NCI-H526 (cell line): ENCODE measurements around the gene ADRA2A.

Source experiments
- DNase-seq, 2 experiments: peaks; one replicate each; lab custom pipeline; 2025; lab: John Stamatoyannopoulos, UW

The ADRA2A gene

DNA sequence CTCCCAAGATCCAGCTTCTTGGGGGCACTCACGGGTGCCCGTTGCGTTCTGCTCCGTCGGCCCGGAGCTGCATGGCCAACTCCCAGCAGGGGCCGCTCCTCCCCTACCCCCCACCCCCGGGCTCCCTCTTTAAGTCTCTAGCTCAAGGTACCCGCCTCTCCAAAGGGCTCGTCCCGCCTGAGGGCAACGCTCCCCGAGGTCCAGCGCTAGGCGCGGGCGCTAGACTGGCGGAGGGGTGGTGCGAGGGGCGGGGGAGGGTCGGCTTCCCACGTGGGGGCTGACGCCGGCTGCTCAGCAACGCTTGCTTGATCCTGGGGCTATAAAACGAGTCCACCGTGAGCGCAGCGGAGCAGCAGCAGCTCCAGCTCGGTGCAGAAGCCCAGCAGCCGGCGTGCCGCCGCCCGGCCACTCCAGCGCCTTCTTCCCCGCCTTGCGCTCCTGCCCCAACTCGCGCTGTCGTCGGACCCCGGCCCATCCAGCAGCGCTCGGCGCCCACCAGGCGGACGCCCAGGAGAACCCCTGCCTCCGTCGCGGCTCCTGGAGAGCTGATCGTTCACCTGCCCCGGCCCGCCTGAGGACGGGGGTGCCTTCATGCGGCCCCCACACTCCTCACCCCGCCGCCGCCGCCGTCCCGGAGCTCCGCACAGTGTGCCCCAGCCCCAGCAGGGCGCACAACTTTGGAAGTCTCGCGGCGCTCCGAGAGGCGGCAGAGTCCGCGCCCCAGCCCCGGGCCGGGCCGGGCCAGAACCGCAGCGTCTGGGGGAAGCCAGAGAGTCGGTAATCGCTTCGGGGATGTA lies at the start of gene ADRA2A:
ADRA2A (plus strand) TSS at position 348 of the 797 bp plus-strand sequence. CDS start 968 bp downstream, outside the sequence.
- DNase-seq, result peak; percentile 9 to 69

DNA sequence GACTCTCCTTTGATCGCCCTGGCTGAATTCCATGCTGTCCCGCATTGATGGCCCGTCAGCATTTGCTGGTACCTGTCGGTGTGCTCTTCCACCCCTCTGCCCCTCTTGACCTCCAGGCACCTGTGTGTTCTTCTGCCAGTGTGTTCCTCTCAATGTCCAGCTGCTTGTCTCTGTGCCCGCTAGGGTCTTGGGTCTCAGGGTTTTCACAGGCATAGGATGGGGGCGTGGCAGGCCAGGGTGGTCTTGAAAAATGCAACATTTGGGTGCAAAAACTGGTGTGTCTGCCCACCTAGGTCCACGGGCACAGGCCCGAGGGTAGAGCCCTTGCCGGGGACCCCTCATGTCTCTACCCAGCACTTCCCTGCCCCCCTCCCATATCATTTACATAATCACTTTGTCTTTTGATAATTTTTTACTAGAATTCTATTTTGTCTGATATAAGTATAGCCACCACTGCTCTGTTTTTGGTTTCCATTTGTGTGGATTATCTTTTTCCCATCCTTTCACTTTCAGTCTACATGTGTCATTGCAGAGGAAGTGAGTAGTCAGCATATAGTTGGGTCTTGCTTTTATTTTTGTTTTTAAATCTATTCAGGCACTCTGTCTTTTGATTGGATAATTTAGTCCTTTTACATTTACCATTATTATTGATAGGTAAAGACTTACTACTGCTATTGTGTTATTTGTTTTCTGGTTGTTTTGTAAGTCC lies 46.6 kb upstream of the ADRA2A start:
- DNase-seq, result no peak

DNA sequence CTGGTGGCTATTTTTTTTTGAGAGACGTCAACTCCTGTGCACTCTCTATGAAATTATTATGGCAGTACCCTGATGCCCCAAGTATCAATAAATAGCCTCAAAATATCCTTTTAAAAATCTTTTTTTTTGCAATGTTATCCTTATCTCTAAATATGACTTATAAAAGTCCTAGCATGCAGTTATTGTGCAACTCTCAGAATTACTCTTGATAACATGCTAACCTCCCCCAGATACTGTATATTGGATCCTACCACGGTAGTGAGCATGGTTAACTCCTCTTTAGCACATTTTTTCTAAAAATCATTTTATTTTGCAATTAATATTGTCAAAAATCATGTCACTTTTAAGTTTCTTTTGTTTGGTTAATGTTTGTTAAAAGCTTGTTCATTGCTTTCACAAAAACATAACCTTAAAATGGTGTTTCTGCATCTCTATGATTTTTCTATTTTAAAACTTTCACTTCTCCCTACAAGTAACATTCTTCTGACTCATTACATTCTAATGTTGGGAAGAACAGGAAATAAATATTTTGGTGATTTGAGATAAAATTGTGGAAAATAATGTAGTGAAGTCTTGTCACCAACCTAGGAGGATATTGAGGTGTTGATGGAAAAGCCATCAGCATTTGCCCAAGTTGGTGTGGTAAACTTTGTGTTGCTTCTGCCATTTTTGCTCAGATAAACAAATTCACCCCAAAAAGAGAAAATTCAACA lies 42.1 kb upstream of the ADRA2A start:
- no peak for DNase-seq

DNA sequence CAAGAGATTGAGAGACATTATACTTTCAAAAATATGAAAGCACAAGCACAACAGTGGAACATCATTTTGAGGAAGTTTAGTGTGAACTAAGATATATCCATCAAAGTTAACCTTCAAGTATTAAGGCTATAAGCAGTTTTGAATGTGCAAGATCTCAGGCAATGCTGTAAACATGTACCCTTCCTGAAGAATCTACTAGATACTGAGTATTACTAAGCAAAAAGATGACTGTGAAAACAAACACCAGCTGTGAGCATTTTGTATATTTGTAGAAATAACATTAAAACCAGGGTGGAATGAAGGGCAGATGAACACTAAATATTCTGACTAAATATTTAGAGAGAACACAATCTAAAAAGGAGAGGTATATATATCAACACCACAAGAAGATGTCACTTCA lies 41.3 kb upstream of the ADRA2A start:
- no peak for DNase-seq

DNA sequence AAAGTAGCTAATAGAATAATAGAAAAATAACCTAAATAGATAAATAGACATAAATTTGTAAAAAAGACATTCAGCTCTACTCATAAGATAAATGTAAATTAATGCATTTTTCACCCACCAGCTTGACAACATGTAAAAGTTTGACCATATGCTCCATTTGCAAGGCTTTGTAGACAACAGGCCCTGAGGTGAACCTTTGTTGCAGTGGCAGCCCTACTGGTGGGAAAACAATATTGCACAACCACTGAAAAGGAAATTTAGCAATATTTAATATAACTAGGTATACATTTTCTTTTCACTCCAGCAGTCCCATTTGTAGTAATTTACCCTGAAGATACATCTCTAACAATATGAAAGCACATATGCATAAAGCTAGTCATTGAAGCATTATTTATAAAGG lies 39.0 kb upstream of the ADRA2A start:
- DNase-seq, result no peak

DNA sequence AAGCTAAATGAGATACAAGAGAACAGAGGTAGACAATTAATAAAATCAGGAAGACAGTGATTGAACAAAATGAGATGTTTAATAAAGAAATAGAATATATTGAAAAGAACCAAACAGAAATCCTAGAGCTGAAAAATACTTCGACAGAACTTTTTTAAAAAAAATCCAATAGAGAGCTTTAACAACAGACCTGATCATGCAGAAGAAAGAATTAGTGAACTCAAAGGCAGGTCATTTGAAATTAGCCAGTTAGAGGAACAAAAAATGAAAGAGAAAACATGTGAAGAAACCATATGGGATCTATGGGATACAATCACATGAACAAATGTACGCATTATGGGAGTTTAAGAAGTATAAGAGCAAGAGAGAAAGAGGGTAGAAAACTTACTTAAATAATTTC lies 37.3 kb upstream of the ADRA2A start:
- no peak for DNase-seq

DNA sequence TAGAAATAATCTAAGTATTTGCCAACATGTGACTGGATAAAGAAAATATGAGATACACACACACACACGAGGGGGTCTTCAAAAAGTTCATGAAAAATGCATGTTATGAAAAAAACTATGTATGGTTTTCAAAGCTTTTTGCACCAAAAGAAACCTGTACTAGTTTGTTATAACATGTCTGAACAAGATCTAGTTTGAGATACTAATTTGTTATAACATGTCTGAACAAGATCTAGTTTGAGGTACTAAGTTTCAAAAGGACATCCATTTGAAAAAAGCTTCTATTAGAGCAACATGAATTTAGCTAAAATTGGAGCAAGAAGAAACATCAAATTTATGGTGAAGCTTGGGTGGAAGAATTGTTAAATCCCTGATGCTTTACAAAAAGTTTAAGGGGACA lies 19.8 kb upstream of the ADRA2A start:
- DNase-seq, result no peak

DNA sequence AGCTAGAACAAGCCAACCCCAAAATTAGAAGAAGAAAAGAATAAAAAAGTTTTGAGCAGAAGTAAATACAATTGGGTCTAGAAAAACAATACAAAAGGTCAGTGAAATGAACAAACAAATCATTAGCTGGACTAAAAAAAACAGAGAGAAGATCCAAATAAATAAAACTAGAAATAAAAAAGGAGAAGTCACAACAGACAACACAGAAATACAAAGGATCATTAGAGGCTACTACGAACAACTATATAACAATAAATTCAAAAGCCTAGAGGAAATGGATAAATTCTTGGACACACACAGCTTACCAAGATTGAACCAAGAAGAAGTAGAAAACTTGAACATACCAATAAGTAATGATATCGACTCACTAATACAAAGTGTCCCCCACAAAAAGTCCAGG lies 13.4 kb upstream of the ADRA2A start:
- DNase-seq, result no peak

DNA sequence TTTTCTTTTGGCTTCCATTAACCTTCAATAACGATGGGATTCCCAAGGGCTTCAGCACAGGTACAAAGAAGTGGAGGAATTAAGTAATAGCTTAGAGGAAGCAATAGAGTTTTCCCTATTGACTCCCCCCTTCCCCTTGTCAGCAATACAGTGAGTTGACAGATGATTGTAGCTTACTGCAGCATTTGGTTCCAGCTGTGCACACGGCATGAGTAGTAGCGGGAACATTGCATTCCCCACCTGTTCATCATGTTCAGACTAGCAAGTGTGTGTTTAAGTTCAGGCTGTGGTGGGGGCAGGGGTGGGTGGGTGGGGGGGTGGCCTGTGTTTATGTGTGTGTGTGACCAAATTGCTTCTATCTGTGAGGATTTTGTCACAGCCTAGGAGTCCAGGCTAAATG lies 4.6 kb upstream of the ADRA2A start:
- no peak for DNase-seq

DNA sequence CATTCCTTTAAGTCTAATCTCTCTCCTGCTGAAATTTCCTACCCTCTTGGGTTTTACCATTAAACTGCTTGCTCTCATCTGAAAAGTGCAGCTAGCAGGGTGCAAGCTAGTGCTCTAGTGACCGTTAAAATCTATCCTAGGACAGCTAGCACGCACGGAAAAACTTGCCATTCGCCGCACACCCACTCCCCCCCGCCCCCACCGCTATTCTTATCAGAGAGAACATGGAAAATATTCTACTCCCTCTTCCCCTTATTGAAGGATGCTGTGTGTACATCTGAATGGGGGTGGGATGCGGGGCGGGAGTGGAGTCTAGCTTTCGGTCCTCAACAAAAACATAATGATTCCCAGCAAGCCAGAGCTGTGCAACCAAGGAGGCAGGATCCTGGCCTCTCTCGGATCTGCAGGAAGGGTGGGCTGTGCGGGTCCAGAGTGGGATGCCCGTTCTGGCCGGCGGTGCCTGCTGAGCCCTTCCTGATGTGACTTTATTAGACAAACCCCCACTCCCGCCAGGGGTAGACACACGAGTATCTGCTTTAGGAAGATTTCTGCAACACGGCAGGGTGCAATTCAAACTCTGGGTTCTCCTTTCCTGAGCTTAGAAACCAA lies 1.1 kb upstream of the ADRA2A start:
- no peak for DNase-seq

DNA sequence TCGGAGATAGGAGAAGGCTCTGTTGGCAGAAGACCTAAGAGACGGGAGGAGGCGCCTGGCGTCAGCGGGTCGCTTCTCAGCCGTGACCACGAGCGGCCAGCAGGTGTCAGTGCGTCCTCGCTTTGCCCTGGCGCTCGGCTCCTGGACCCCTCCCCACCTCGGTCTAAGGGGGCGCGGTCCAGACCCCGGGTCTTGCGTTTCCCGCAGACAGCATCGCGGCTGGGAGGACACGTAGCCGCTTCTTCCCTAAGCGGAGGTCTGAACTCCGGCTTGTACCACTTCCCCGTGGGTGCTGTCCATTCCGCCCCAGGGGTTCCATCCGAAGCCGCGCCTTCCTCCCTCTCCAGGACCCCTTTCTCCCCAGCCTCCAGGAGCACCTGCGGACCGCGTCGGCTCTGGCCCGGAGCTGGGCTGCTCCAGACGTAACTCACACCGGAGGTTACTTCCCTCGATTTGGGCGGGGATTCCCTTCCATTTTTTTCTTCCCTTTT lies 593 bp upstream of the ADRA2A start:
- peak; percentile 49 to 70 for DNase-seq

DNA sequence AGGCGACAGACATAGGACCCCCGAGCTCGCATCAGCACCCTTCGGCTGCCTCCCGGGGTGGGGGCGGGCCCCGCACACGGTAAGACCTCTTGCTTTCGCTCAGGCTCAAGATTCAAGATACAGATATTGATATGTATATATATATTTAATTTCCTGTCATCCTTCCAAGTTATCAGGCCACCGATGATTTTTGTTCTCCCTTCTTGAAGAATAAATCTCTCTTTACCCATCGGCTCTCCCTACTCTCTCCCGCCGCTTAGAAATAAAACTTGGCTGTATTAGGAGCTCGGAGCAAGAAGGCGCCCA lies 603 bp downstream of the ADRA2A start:
- no peak for DNase-seq

DNA sequence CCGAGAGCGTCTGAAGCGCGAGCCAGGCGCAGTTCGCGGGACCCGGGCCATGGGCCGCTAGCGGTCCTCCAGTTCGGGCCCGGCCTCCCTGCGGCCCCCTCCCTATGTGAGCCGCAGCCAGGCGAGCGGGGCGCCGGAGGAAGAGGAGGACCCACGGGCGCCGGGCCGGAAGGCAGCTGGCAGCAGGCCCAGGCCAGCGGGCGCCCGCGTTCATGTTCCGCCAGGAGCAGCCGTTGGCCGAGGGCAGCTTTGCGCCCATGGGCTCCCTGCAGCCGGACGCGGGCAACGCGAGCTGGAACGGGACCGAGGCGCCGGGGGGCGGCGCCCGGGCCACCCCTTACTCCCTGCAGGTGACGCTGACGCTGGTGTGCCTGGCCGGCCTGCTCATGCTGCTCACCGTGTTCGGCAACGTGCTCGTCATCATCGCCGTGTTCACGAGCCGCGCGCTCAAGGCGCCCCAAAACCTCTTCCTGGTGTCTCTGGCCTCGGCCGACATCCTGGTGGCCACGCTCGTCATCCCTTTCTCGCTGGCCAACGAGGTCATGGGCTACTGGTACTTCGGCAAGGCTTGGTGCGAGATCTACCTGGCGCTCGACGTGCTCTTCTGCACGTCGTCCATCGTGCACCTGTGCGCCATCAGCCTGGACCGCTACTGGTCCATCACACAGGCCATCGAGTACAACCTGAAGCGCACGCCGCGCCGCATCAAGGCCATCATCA lies 1.1 kb downstream of the ADRA2A start:
- peak in 1 of 2 experiments; percentile 14 for DNase-seq

DNA sequence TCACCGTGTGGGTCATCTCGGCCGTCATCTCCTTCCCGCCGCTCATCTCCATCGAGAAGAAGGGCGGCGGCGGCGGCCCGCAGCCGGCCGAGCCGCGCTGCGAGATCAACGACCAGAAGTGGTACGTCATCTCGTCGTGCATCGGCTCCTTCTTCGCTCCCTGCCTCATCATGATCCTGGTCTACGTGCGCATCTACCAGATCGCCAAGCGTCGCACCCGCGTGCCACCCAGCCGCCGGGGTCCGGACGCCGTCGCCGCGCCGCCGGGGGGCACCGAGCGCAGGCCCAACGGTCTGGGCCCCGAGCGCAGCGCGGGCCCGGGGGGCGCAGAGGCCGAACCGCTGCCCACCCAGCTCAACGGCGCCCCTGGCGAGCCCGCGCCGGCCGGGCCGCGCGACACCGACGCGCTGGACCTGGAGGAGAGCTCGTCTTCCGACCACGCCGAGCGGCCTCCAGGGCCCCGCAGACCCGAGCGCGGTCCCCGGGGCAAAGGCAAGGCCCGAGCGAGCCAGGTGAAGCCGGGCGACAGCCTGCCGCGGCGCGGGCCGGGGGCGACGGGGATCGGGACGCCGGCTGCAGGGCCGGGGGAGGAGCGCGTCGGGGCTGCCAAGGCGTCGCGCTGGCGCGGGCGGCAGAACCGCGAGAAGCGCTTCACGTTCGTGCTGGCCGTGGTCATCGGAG lies 1.8 kb downstream of the ADRA2A start:
- no peak for DNase-seq

DNA sequence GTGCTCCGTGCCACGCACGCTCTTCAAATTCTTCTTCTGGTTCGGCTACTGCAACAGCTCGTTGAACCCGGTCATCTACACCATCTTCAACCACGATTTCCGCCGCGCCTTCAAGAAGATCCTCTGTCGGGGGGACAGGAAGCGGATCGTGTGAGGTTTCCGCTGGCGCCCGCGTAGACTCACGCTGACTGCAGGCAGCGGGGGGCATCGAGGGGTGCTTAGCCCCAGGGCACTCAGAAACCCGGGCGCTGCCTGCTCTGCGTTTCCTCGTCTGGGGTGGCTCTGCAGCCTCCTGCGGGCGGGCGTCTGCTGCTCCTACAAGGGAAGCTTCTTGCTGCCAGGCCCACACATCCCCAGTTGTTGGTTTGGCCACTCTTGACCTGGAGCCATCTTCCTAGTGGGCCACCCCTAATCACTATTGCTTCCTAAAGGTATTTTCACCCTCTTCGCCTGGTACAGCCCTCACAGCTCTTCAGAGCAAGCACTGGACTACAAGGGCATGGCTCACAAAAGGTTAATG lies 2.5 kb downstream of the ADRA2A start:
- no peak for DNase-seq

DNA sequence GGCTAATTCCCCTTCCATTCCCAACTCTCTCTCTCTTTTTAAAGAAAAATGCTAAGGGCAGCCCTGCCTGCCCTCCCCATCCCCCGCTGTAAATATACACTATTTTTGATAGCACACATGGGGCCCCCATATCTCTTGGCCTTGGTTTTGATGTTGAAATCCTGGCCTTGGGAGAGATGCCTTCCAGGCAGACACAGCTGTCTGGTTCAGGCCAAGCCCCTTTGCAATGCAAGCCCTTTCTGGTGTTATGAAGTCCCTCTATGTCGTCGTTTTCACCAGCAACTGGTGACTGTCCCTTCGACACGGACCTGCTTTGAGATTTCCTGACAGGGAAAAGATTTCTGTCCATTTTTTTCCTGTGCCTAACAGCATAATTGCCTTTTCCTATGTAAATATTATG lies 3.0 kb downstream of the ADRA2A start:
- peak in 1 of 2 experiments; percentile 19 for DNase-seq

DNA sequence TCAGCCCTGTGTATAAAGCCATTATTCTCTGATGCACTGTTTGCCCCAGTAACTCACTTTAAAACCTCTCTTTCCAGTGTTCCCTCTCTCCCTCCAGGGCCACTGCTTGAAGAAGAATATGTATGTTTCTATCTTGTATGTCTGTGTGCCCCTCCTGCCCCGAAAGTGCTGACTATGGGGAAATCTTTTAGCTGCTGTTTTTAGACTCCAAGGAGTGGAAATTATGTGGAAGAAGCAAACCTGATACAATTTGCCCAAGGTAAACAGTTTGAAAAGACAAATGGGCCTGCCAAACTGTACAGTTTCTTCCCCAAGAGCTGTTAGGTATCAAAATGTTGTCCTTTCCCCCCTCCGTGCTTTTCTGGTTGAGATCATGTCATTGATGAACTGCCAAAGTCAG lies 3.4 kb downstream of the ADRA2A start:
- DNase-seq, result no peak

DNA sequence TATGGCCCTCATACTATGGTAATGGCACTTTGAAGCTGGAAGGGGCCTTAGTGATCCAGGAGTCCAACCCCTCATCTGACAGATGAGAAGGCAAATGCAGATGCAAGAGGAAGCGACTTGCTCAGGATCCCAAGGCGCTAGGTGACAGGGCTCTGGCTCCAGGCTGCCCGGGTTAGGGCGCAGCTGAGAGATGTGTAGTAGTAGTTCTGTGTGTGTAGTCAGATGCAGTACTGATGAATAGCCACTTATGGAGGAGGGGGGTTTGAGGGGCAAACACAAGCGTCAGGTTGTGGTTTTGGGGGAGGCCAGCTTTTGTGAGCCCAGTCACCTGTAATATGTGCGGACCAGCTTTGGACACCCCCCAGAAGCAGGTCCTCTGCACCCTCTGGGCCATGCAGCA lies 4.8 kb downstream of the ADRA2A start:
- DNase-seq, result no peak

DNA sequence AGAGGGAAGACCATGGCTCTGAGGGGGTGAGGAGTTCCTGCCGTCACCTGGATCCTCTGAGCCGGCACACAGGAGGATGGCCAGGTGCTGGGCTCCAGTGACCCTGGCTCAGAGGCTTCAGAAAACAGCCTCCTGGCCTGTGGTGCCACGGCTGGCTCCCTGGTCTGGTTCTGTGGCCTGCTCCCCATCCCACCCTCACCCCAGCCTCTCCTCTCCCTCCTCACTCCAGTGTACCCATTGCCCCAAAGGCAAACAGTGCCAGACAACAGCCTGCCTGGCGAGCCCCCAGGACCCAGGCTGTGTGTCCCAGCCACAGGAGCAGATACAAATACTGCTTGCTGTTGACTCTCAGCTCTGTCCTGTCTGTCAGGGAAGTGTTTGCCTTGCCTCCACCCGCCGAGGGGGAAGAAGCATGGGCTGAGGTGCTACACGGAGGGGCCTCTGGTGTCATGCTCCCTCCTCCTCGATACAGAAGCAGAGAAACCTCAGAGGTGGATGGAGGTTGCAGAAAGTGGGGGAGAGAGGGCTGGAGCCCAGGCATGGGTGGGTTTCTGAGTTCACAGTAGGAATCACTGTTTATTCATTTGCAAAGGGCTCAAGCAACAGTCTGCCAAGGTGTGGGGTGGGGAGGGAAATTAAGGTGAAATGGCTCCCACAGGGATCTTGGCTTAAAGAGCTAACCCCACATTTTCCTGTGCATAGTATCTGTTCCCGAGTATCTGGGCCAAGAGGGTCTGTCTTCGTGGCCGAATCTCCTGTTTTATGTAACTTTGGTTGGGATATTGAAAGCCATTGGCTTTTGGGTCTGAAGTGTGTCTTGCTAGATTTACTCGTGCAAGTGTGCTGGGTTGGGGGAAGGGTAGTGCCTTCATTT lies 5.5 kb downstream of the ADRA2A start:
- DNase-seq, result no peak
